NB4 (cell line): ENCODE measurements around the gene EHD2.

ENCODE experiments used
- DNase-seq: peaks from one replicate; pipeline ENCODE4 v3.0.0; 2010; ENCODE audit warnings: low read depth
- H3K4me3 ChIP-seq: one replicate; pipeline ENCODE4 v1.5.1; 2011; ENCODE audit warnings: mild to moderate bottlenecking, low read depth, low read length, moderate library complexity
- MYC ChIP-seq: IDR thresholded peaks from 2 replicates; pipeline ENCODE4 v1.6.1; 2011; ENCODE audit warnings: low read depth, low read length
- POLR2A ChIP-seq: IDR thresholded peaks from 2 replicates; pipeline ENCODE4 v1.6.1; 2011; ENCODE audit warnings: mild to moderate bottlenecking; ENCODE audit not compliant: insufficient read length; ENCODE audit errors: extremely low read depth
- TF ChIP-seq, protein P1 (sequence below): IDR thresholded peaks from 2 replicates; pipeline ENCODE4 v1.6.1; 2011; ENCODE audit warnings: low read depth, low read length
- TF ChIP-seq, protein P2 (sequence below): IDR thresholded peaks from one replicate; pipeline ENCODE4 v1.5.1; 2012; ENCODE audit warnings: low read depth, low read length

EHD2 gene

DNA sequence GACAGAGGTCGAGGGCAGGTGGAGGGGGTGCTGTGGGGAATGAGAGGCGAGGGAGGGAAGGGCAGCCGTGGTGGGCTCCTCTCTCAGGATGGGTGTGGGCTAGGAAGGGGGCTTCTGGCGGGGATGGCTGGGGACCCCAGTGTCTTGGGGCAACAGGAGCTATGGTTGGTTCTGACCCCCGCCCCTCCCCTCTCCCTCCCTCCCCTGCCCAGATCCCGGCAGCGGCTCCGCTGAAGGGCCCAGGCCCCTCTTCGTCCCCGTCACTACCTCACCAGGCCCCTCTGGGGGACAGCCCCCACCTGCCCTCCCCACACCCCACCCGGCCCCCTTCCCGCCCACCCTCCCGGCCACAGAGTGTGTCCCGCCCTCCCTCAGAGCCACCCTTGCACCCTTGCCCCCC, 19.3 kb upstream of the EHD2 start:
- H3K4me3 ChIP-seq: no peak overlapping the region
- TF ChIP-seq POLR2A (no peak), MYC (no peak)
- TF ChIP-seq, protein P1, sequence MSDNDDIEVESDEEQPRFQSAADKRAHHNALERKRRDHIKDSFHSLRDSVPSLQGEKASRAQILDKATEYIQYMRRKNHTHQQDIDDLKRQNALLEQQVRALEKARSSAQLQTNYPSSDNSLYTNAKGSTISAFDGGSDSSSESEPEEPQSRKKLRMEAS: no peak
- TF ChIP-seq, protein P2, sequence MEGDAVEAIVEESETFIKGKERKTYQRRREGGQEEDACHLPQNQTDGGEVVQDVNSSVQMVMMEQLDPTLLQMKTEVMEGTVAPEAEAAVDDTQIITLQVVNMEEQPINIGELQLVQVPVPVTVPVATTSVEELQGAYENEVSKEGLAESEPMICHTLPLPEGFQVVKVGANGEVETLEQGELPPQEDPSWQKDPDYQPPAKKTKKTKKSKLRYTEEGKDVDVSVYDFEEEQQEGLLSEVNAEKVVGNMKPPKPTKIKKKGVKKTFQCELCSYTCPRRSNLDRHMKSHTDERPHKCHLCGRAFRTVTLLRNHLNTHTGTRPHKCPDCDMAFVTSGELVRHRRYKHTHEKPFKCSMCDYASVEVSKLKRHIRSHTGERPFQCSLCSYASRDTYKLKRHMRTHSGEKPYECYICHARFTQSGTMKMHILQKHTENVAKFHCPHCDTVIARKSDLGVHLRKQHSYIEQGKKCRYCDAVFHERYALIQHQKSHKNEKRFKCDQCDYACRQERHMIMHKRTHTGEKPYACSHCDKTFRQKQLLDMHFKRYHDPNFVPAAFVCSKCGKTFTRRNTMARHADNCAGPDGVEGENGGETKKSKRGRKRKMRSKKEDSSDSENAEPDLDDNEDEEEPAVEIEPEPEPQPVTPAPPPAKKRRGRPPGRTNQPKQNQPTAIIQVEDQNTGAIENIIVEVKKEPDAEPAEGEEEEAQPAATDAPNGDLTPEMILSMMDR: no peak
- DNase-seq: no peak

DNA sequence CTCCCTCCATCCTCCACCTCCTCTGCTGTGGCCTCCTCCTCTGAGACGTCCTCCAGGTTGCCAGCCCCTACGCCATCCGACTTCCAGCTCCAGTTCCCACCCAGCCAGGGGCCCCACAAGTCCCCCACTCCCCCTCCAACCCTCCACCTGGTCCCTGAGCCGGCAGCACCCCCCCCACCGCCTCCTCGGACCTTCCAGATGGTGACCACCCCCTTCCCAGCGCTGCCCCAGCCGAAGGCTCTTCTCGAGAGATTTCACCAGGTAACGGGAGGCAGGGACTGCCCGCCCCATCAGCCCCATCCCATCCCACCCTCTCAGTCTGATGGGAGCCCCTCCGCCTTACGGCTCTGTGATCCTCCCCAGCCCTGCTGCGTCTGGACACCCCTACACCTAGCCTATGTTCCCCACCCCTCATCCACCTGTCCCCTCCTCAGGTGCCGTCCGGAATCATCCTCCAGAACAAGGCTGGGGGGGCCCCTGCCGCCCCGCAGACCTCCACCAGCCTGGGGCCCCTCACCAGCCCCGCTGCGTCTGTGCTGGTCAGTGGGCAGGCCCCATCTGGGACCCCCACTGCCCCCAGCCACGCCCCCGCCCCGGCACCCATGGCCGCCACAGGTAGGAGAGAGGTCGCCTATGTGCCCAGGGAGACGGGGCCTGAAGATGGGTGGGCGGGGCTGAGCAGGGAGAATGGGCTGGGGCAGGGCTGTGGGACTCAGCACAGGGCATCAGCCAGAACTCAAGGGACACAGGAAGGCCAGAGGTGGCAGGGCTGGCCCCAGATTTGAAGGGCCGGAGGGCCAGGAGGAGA, 18.6 kb upstream of the EHD2 start:
- DNase-seq: no peak
- H3K4me3 ChIP-seq: no peak overlapping the region
- no peak for TF ChIP-seq MYC
- TF ChIP-seq, protein P2: no peak
- TF ChIP-seq, protein P1: no peak
- no peak for TF ChIP-seq POLR2A

DNA sequence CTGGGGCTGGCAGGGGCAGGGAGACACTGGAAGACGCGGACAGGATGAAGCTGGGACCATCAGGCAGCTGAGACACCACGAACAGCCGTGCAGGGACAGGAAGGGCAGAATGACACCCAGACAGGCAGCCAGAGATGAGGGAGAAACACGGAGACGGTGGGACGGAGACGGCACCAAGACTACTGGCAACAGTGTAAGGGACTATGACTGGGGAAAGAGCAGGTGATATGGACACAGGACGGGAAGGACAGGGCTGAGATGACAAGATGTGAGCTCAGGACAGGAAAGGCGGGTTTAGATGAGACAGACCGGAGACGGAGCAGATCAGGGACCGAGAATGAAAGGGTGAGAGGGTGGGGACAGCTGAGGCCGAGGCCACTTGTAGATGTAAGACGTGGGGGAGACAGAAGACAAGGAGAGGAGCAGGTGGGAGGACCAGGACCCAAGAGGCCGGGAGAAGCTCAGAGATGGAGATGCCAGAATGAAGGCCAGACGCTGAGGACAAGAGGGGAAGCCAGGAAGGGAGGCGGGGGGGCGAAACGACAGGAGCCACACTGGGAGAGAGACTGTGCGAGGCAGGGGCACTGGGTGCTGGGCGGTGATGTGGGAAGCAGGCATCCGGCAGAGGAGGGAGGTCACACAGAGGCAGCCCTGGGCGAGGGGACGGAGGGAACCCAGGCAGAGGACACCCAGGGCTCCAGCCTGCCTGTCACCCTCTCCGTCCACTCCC, 17.5 kb upstream of the EHD2 start:
- DNase-seq: no peak
- TF ChIP-seq MYC (no peak), POLR2A (no peak)
- no peak overlapping the region for H3K4me3 ChIP-seq

DNA sequence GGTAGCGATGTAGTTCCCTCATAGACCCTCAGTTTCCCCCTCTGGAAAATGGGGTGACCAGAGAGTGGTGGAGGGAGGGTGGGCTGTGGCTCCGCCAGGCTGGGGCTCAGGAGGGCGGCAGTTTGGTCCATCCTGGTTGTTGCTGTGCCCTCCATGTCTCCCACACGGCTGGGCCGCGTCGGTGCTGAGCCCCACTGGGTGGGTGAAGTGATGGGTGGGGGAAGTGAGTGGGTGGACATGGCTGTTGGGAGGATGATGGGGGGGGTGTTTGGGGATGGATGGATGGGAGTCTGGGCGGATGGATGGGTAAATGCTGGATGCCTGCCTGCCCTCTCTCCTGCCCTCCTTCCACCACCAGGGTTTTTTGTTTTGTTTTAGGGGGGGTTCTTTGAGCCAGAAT, 16.6 kb upstream of the EHD2 start:
- no peak overlapping the region for H3K4me3 ChIP-seq
- TF ChIP-seq POLR2A: no peak
- DNase-seq: no peak

DNA sequence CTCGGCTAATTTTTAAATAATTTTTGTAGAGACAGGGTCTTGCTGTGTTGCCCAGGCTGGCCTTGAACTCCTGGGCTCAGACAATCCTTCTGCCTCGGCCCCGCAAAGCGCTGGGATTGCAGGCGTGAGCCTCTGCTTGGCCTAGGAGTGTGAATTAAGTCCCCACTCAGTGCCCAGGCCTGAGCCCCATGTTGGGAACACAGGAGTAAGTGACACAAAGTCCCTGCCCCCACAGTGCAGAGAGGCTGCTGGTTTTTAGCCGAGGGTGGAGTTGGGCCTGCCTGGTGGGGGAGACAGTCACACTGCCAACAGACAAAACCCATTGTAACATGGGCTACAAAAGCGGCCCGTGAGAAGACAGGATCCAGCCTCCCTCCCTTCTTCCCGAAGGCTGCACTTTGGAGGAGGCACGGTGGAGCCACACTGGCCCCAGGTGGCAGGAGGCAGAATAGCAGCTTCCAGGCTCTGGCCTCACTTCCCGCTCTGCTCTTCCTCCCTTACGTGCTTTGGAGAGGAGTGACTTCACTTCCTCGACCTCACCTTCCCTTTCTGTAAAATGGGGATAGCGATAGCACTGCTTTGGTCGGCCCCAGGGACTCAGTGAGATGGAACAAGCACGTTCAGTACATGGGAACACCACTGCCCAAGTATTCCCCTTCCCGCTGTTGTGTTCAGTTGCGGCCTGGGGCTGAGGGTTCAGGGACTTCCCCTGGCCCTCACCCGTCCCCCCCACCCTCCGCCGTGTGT, 15.2 kb upstream of the EHD2 start:
- TF ChIP-seq, protein P1: 0 out of 2 replicates have a peak, but pooled peaks have one; percentile 34
- TF ChIP-seq POLR2A (no peak), MYC (0 out of 2 replicates have a peak, but pooled peaks have one; percentile 66)
- TF ChIP-seq, protein P2: peak; percentile 100
- no peak overlapping the region for H3K4me3 ChIP-seq
- DNase-seq: peak; percentile 96

DNA sequence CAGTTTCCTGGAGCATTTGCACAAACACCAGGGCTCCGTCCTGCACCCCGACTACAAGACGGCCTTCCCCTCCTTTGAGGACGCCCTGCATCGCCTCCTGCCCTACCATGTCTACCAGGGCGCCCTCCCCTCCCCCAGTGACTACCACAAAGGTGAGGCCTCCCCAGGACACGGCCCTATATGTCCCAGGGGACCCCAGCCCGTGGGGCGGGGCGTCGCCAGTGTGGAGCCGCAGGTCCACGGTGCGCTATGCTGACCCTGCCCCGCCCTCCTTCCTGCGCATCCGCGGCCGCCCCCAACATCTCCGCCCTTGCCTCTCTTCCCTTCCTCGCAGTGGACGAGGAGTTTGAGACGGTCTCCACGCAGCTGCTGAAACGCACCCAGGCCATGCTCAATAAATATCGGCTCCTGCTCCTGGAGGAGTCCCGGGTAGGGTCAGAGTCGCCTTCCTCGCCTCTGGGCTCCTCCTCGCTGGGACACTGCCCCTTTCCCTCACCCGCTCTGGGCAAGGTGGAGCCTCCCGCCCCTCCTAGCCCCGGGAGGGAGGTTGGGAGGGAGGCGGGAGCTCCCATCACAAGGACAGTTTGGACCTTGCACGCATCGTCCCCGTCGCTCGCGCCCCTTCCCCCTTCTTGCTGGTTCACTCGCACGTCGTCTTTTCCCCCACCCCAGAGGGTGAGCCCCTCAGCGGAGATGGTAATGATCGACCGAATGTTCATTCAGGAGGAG, 14.4 kb upstream of the EHD2 start:
- TF ChIP-seq MYC: no peak
- no peak for TF ChIP-seq POLR2A
- TF ChIP-seq, protein P1: no peak
- TF ChIP-seq, protein P2: no peak
- DNase-seq: no peak
- no peak overlapping the region for H3K4me3 ChIP-seq
